ENCODE measurements around the gene RIN3. TPM values are rescaled to one million over a fixed set of nuclear protein-coding genes. Genes with fewer than 3 reads are reported as not detected.

The RIN3 gene
- total and polyA plus RNA-seq, 2 of the 4 experiments (the other 2 are of a cell fraction): 2.5 to 11.1 TPM

GRCh38 chr14:92677087-92677668, 163.6 kb downstream of the RIN3 start:
- DNase-seq (no peak), ATAC-seq (ENCODE audit: low read depth) (no peak)
- no peak overlapping the region for H3K23ac ChIP-seq (ENCODE audit: low read depth, low read length)
- intact Hi-C loops (cut with micrococcal nuclease) (no loop called here), in situ Hi-C loops (cut with MboI; ENCODE audit: low sequenced_read_pairs) (no loop called here), dilution Hi-C loops (cut with HindIII; ENCODE audit: low sequenced_read_pairs, unreplicated experiment) (no loop called here)
- no peak overlapping the region for H3K27ac ChIP-seq (ENCODE audit: insufficient read depth, low read length)
- no peak overlapping the region for H4K5ac ChIP-seq (ENCODE audit: low read depth, low read length)
- no peaks in the 10 kb centered on the region; the same call in 1 of the 2 replicates for H3K9me1 ChIP-seq (ENCODE audit: insufficient read depth, low read length)
- no peak overlapping the region for H3K14ac ChIP-seq (replicated peaks; ENCODE audit: low read depth, low read length)
- no peak overlapping the region for H2BK15ac ChIP-seq (ENCODE audit: low read depth, low read length)
- no peak overlapping the region for H2BK20ac ChIP-seq (ENCODE audit: low read depth, low read length)
- peaks cover 30% of the 10 kb centered on the region; the same call in 1 of the 2 replicates for H3K36me3 ChIP-seq (ENCODE audit: control insufficient read depth, insufficient read depth, low read length)
- no peaks in the 10 kb centered on the region for H3K4me1 ChIP-seq (ENCODE audit: control insufficient read depth, insufficient read depth, low read length)
- H3K4me2 ChIP-seq (ENCODE audit: low read depth, low read length): no peak overlapping the region
- 0 out of 2 replicates have a peak, but pooled peaks cover 2% of the 10 kb centered on the region for H3K9me3 ChIP-seq (ENCODE audit: control insufficient read depth, insufficient read depth, low read length)
- H3K4me3 ChIP-seq (ENCODE audit: insufficient read depth, low read depth, low read length): no peak overlapping the region
- no peak overlapping the region for H2AK9ac ChIP-seq (replicated peaks; ENCODE audit: low read depth, low read length, poor library complexity)
- H2BK5ac ChIP-seq (ENCODE audit: low read depth, low read length, poor library complexity, severe bottlenecking): no peak overlapping the region
- CTCF ChIA-PET: no interaction called here
- H3K9ac ChIP-seq (ENCODE audit: low read depth, low read length): no peak overlapping the region
- POLR2A ChIA-PET (ENCODE audit: unreplicated experiment): no interaction called here
- WGBS, 2 experiments (ENCODE audit: extremely low coverage in 2 of 2, insufficient read length in 1 of 2): no CpG with 5 or more reads among the region's 4 CpGs
- no peak overlapping the region for H4K91ac ChIP-seq (ENCODE audit: insufficient read depth, low read depth, low read length)
- H2BK120ac ChIP-seq (ENCODE audit: low read depth, low read length): no peak overlapping the region
- H3K56ac ChIP-seq (ENCODE audit: extremely low read depth, insufficient read depth, low read length): no peak overlapping the region
- no peak overlapping the region for H2AFZ ChIP-seq (replicated peaks; ENCODE audit: low read length, poor library complexity)
- no peak overlapping the region for H3K4ac ChIP-seq (ENCODE audit: low read depth, low read length)
- H3K79me1 ChIP-seq (ENCODE audit: low read depth in 1 of 2, low read length in 2 of 2): peaks cover 0 to 18% of the 10 kb centered on the region in 2 experiments; a peak in 2 of 4 replicates
- H3K27me3 ChIP-seq (ENCODE audit: control insufficient read depth, insufficient read depth, low read length): no peaks in the 10 kb centered on the region
- TF ChIP-seq MXI1 (IDR thresholded peaks at IDR 0.05; ENCODE audit: borderline replicate concordance, low read depth, low read length) (no peak), NFE2L2 (IDR thresholded peaks at IDR 0.05; ENCODE audit: low read depth, low read length) (no peak), SMC3 (IDR thresholded peaks at IDR 0.05; ENCODE audit: low read depth, low read length) (no peak), USF2 (IDR thresholded peaks at IDR 0.05; ENCODE audit: low read depth, low read length) (no peak), MAFK (IDR thresholded peaks at IDR 0.05; ENCODE audit: low read depth, low read length) (no peak), MAZ (IDR thresholded peaks at IDR 0.05; ENCODE audit: borderline replicate concordance, low read depth, low read length) (no peak), RAD21 (IDR thresholded peaks at IDR 0.05; ENCODE audit: low read length) (no peak), CEBPB (IDR thresholded peaks at IDR 0.05; ENCODE audit: low read depth, low read length) (no peak), CTCF (conservative IDR thresholded peaks at IDR 0.05; ENCODE audit: low read depth, low read length) (no peak), CHD1 (IDR thresholded peaks at IDR 0.05; ENCODE audit: low read depth, low read length) (no peak), BHLHE40 (IDR thresholded peaks at IDR 0.05; ENCODE audit: low read depth, low read length) (no peak), RCOR1 (IDR thresholded peaks at IDR 0.05; ENCODE audit: insufficient replicate concordance, low read length) (no peak)
- H2AK5ac ChIP-seq (ENCODE audit: low read depth, low read length): no peak overlapping the region
- H4K8ac ChIP-seq (ENCODE audit: low read depth in 2 of 2, low read length in 2 of 2): no peak overlapping the region
- 0 out of 2 replicates have a peak, but pooled peaks cover 4% of the 10 kb centered on the region for H4K20me1 ChIP-seq (ENCODE audit: insufficient read depth, low read length)
- H3K18ac ChIP-seq (ENCODE audit: low read depth, low read length): no peak overlapping the region
- BruUV-seq (replicated peaks): no TSS peak
